GM19099 (cell line): Measurements from ENCODE around the gene DUSP15.

Experiments used
- POLR2A ChIP-seq: IDR thresholded peaks from 3 replicates; pipeline ENCODE4 v1.6.1; 2011; ENCODE audit warnings: low read depth; ENCODE audit not compliant: insufficient read length; ENCODE audit errors: extremely low read depth

Gene DUSP15

DNA sequence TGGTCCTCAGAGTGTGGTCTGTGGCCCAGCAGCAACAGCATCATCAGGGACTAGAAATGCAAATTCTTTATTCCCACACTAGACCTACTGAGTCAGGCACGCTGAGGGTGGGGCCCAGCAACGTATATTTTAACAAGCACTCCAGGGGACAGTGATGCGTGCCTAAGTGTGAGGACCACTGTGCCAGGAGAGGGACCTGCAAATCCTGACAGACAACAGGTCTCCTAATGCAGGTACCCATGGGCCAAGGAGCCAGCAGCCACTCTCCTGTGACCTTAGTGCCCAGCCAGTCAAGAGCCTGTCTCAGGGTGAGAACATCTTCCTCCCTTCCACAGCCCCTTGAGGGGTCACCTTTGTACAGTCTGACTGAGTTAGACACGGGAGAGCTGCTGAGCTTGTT is 59.1 kb downstream of the DUSP15 start:
- TF ChIP-seq POLR2A: no peak
